ENCODE results near the gene FRS3. TPM values are rescaled to one million over a fixed set of nuclear protein-coding genes. Genes with fewer than 3 reads are reported as not detected.

The FRS3 gene
- total and polyA plus RNA-seq, 2 experiments from 2014 or later = 1.3 to 3.3 TPM

- Mint-ChIP-seq H3K36me3 (ENCODE audit: low read depth) (no peaks in the 10 kb centered on the region), H3K4me3 (no peak overlapping the region), H3K9me3 (no peaks in the 10 kb centered on the region), H3K4me1 (no peaks in the 10 kb centered on the region), H3K27ac (no peak overlapping the region), H3K27me3 (ENCODE audit: insufficient read depth, low read depth, poor library complexity) (no peaks in the 10 kb centered on the region)
- Histone ChIP-seq H2AFZ (no peak overlapping the region), H4K20me1 (replicated peaks; ENCODE audit: insufficient read depth) (no peaks in the 10 kb centered on the region; the same call in 1 of the 2 replicates), H3K27ac (ENCODE audit: low read depth) (no peak overlapping the region), H3K36me3 (ENCODE audit: insufficient read depth) (no peaks in the 10 kb centered on the region), H3K9me2 (ENCODE audit: insufficient read depth) (no peaks in the 10 kb centered on the region), H3K4me1 (ENCODE audit: insufficient read depth) (no peaks in the 10 kb centered on the region), H3K79me2 (replicated peaks; ENCODE audit: insufficient read depth) (no peaks in the 10 kb centered on the region), H3K4me3 (no peak overlapping the region), H3K4me2 (no peak overlapping the region), H3F3A (replicated peaks; ENCODE audit: low read depth) (no peaks in the 10 kb centered on the region), H3K27me3 (ENCODE audit: insufficient read depth) (no peaks in the 10 kb centered on the region)
- no peak for ATAC-seq
- TF ChIP-seq CREB1 (CRISPR knock-in tag; IDR thresholded peaks at IDR 0.05; ENCODE audit: low read depth) (no peak), ZNF462 (CRISPR knock-in tag; IDR thresholded peaks at IDR 0.05) (no peak), ZNF331 (CRISPR knock-in tag; IDR thresholded peaks at IDR 0.05; ENCODE audit: low read depth) (no peak), JUNB (IDR thresholded peaks at IDR 0.05; ENCODE audit: unreplicated experiment) (no peak), ZNF114 (CRISPR knock-in tag; IDR thresholded peaks at IDR 0.05) (no peak), STAT1 (IDR thresholded peaks at IDR 0.05; ENCODE audit: unreplicated experiment) (no peak)
- DNase-seq (ENCODE audit: low spot score) = no peak
Measured at GRCh38 chr6:41824571-41825569, 45.2 kb upstream of the FRS3 start.

Measured in GM23338 (cell line).